AG04450 (cell line): ENCODE data around the gene MMUT. TPM values are rescaled to one million over a fixed set of nuclear protein-coding genes. Genes with fewer than 3 reads are reported as not detected.

ENCODE experiments used
- CTCF ChIA-PET: fragments of 300-600, 350-600 bp; formaldehyde crosslinking; extraction: SDS; loops from one replicate; lab custom pipeline; 2022; ENCODE audit warnings: antibody characterized with exemption, inconsistent platforms; lab: Charles Lee
- POLR2A ChIA-PET: fragments of 350-600 bp; formaldehyde crosslinking; extraction: SDS; loops from one replicate; lab custom pipeline; 2021; ENCODE audit warnings: antibody characterized with exemption, inconsistent platforms; lab: Yijun Ruan, JAX
- DNase-seq: peaks from one replicate; pipeline ENCODE4 v3.0.0-alpha.2; 2011; ENCODE audit warnings: low read depth, low spot score
- H3K27ac ChIP-seq: one replicate; pipeline ENCODE4 v1.5.1; 2012; ENCODE audit warnings: low read depth, low read length, control low read depth
- H3K27me3 ChIP-seq: one replicate; pipeline ENCODE4 v1.6.0; 2012; ENCODE audit warnings: low read length; ENCODE audit not compliant: control insufficient read depth, insufficient read depth
- H3K4me3 ChIP-seq: 2 replicates; pipeline ENCODE4 v1.5.1; 2011; ENCODE audit warnings: mild to moderate bottlenecking, low read depth, low read length, control low read depth
- H3K9me3 ChIP-seq: 2 replicates; pipeline ENCODE4 v1.5.1; 2012; ENCODE audit warnings: low read length; ENCODE audit not compliant: control insufficient read depth, insufficient read depth
- CTCF ChIP-seq: IDR thresholded peaks from 2 replicates; pipeline ENCODE4 v1.5.1; 2011; ENCODE audit warnings: low read depth, low read length, control low read depth, inconsistent platforms
- polyA plus RNA-seq: library from polyadenylated mRNA; depleted of rRNA; stranded (reverse); fragments of >200 nt; gene quantifications from 2 replicates; pipeline ENCODE4 v1.2.3, GENCODE V29; 2011

MMUT gene
- polyA plus RNA-seq, 1 experiment, result 26.8 TPM

DNA sequence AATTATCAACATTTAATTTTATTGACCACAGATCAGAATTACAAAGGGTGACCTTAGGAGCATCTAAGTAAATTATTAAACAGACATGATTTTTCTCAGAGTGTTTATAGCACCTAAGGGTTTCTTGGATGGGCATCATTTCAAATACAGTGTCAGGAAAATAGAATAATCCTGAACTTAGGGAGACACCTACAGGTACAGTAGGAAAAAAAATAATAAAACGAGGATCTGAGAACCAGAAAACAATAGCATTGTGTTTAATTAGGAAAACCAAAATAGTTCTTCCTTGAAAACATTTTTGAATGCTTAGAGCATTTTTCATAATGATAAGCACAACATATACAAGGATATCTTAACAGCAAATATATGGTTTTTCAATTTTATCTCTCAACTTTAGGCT, 39.2 kb downstream of the MMUT start:
- POLR2A ChIA-PET, result no interaction called here
- H3K27me3 ChIP-seq, result no peaks in the 10 kb centered on the region
- CTCF ChIA-PET, result no interaction called here
- H3K9me3 ChIP-seq, result no peaks in the 10 kb centered on the region
- H3K4me3 ChIP-seq, result no peak overlapping the region
- TF ChIP-seq CTCF, result no peak
- DNase-seq, result no peak
- H3K27ac ChIP-seq, result no peak overlapping the region

DNA sequence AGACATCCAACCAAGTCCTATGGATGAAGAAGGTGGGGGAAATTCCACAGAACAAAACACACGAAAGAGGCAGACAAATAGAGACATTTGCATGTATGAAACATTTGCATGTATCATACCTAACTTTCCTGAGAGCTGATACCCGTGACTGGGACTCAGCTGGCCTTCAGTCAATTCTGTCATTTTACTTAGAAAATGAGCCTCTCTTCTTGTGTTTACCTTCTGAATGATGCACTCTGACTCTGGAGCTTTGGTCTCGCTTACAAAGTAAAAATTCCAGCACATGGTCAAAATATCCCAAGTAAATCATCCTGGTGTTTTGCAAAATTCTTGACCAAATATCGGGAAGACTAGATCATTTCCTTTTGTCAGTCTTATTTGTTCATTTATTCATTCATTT, 46.9 kb downstream of the MMUT start:
- TF ChIP-seq CTCF, result no peak
- Histone ChIP-seq H3K4me3 (no peak overlapping the region), H3K9me3 (no peaks in the 10 kb centered on the region), H3K27me3 (no peaks in the 10 kb centered on the region), H3K27ac (no peak overlapping the region)
- ChIA-PET CTCF (interaction anchor here (0.9 kb wide), 1 partner anchor 1628 kb away, joined by 4 read pairs; no protein-coding TSS in a partner anchor), POLR2A (no interaction called here)
- DNase-seq, result no peak

- ChIA-PET CTCF (interaction anchor here (0.9 kb wide), 1 partner anchor 1627 kb away, joined by 4 read pairs; no protein-coding TSS in a partner anchor), POLR2A (no interaction called here)
- H3K4me3 ChIP-seq, result no peak overlapping the region
- no peak for DNase-seq
- no peak overlapping the region for H3K27ac ChIP-seq
- no peaks in the 10 kb centered on the region for H3K27me3 ChIP-seq
- H3K9me3 ChIP-seq, result no peaks in the 10 kb centered on the region
- TF ChIP-seq CTCF, result no peak
Measured at GRCh38 chr6:49415358-49415757, 47.7 kb downstream of the MMUT start.

GRCh38 chr6:49410564-49410963, 52.5 kb downstream of the MMUT start:
- CTCF ChIA-PET, result interaction anchor here (0.6 to 3.7 kb wide), 48 partner anchors 9 to 1988 kb away, joined by 3 to 70 read pairs (median 4); no protein-coding TSS in a partner anchor
- POLR2A ChIA-PET, result no interaction called here
- TF ChIP-seq CTCF, result no peak
- Histone ChIP-seq H3K9me3 (no peaks in the 10 kb centered on the region), H3K4me3 (no peak overlapping the region), H3K27ac (no peak overlapping the region), H3K27me3 (no peaks in the 10 kb centered on the region)
- no peak for DNase-seq

- peak; percentile 93 for TF ChIP-seq CTCF
- Histone ChIP-seq H3K27ac (no peak overlapping the region), H3K4me3 (no peak overlapping the region), H3K9me3 (no peaks in the 10 kb centered on the region), H3K27me3 (no peaks in the 10 kb centered on the region)
- ChIA-PET CTCF (interaction anchor here (0.5 to 3.7 kb wide), 61 partner anchors 9 to 1987 kb away, joined by 3 to 70 read pairs (median 3); no protein-coding TSS in a partner anchor), POLR2A (no interaction called here)
- peak; percentile 43 for DNase-seq
Measured at GRCh38 chr6:49409951-49410542, 53.0 kb downstream of the MMUT start.
